ENCODE measurements around the gene FGL2. TPM values are rescaled to one million over a fixed set of nuclear protein-coding genes. Genes with fewer than 3 reads are reported as not detected.

FGL2 gene
- not detected in 2 replicates for total RNA-seq (2014; rRNA removed; shearing (Covaris generic))

GRCh38 chr7:77199013-77199966 lies at the start of gene FGL2:
Gene FGL2 (minus strand): TSS chr7:77199819. CDS start chr7:77199793, 26 bp downstream.

Other genes starting within 250 kb of the FGL2 start
- gene SPDYE17, start 167.5 kb downstream of the FGL2 start, total RNA-seq (2014; rRNA removed; shearing (Covaris generic)): not detected in 2 replicates
- gene SPDYE18, start 137.3 kb downstream of the FGL2 start, total RNA-seq (2014; rRNA removed; shearing (Covaris generic)): not detected in 2 replicates
- 0.24 and 0.91 TPM in 2 replicates for gene CCDC146, start 77.2 kb downstream of the FGL2 start, total RNA-seq (2014; rRNA removed; shearing (Covaris generic))
- 5.9 and 6.1 TPM in 2 replicates for gene GSAP, start 216.5 kb upstream of the FGL2 start, total RNA-seq (2014; rRNA removed; shearing (Covaris generic))